ENCODE measurements around the gene TTLL3. TPM values are rescaled to one million over a fixed set of nuclear protein-coding genes. Genes with fewer than 3 reads are reported as not detected.

The TTLL3 gene
- total and polyA plus RNA-seq, 2 of the 13 experiments (the other 11 are each of a cell fraction or from before 2014, with no cell fraction given) = 9.5 to 51.2 TPM

- TF ChIP-seq TERF1 (CRISPR knock-in tag; IDR thresholded peaks at IDR 0.05) = no peak
- no peak for TF ChIP-seq ZBTB42 (CRISPR knock-in tag; IDR thresholded peaks at IDR 0.05)
- no peak for TF ChIP-seq PLRG1 (conservative IDR thresholded peaks at IDR 0.05)
- TF ChIP-seq ZBTB43 (CRISPR knock-in tag; conservative IDR thresholded peaks at IDR 0.05) = no peak
- TF ChIP-seq ZNF510 (CRISPR knock-in tag; IDR thresholded peaks at IDR 0.05; ENCODE audit: low read depth) = no peak
- TF ChIP-seq PBX2 (CRISPR knock-in tag; IDR thresholded peaks at IDR 0.05) = no peak
- no peak for TF ChIP-seq ZNF367 (CRISPR knock-in tag; IDR thresholded peaks at IDR 0.05; ENCODE audit: borderline replicate concordance)
- TF ChIP-seq SALL1 (CRISPR knock-in tag; IDR thresholded peaks at IDR 0.05) = peak; percentile 50; the same call in 1 of the 2 replicates
- peak; percentile 56; the same call in 1 of the 2 replicates for TF ChIP-seq ZNF703 (CRISPR knock-in tag; IDR thresholded peaks at IDR 0.05; ENCODE audit: borderline replicate concordance)
- no peak for TF ChIP-seq MBD4 (IDR thresholded peaks at IDR 0.05; ENCODE audit: borderline replicate concordance, low read length)
- TF ChIP-seq KLF6 (CRISPR knock-in tag; IDR thresholded peaks at IDR 0.05) = no peak
- no peak for TF ChIP-seq ZNF597 (CRISPR knock-in tag; IDR thresholded peaks at IDR 0.05)
- TF ChIP-seq IRF2 (CRISPR knock-in tag; IDR thresholded peaks at IDR 0.05) = no peak
- TF ChIP-seq ZNF788 (CRISPR knock-in tag; IDR thresholded peaks at IDR 0.05; ENCODE audit: borderline replicate concordance) = 0 out of 2 replicates have a peak, but pooled peaks have one; percentile 15
- TF ChIP-seq PITX1 (CRISPR knock-in tag; IDR thresholded peaks at IDR 0.05) = no peak
- TF ChIP-seq REXO4 (CRISPR knock-in tag; IDR thresholded peaks at IDR 0.05; ENCODE audit: borderline replicate concordance) = no peak
- TF ChIP-seq ZNF251 (CRISPR knock-in tag; IDR thresholded peaks at IDR 0.05) = no peak
- TF ChIP-seq ZNF343 (CRISPR knock-in tag; IDR thresholded peaks at IDR 0.05) = no peak
- no peak; the same call in 1 of the 2 replicates for TF ChIP-seq ZNF790 (CRISPR knock-in tag; IDR thresholded peaks at IDR 0.05; ENCODE audit: borderline replicate concordance)
- TF ChIP-seq SP140L (CRISPR knock-in tag; IDR thresholded peaks at IDR 0.05; ENCODE audit: borderline replicate concordance) = no peak
- no peak for TF ChIP-seq PHF20 (CRISPR knock-in tag; IDR thresholded peaks at IDR 0.05)
- no peak for TF ChIP-seq TOE1 (CRISPR knock-in tag; IDR thresholded peaks at IDR 0.05)
- TF ChIP-seq CEBPG (CRISPR knock-in tag; IDR thresholded peaks at IDR 0.05) = no peak
- no peak for TF ChIP-seq TMF1 (CRISPR knock-in tag; IDR thresholded peaks at IDR 0.05; ENCODE audit: low read depth)
- TF ChIP-seq SAFB2 (CRISPR knock-in tag; IDR thresholded peaks at IDR 0.05; ENCODE audit: borderline replicate concordance, low read depth) = no peak; the same call in 1 of the 2 replicates
- no peak for TF ChIP-seq HIVEP1 (CRISPR knock-in tag; IDR thresholded peaks at IDR 0.05)
- TF ChIP-seq CCDC6 (CRISPR knock-in tag; IDR thresholded peaks at IDR 0.05) = no peak
- no peak for TF ChIP-seq MAFK (conservative IDR thresholded peaks at IDR 0.05 in 1 of 2, IDR thresholded peaks at IDR 0.05 in 1 of 2; ENCODE audit: low read length in 2 of 2)
Observed at GRCh38 chr3:9769426-9770275, 40.4 kb upstream of the TTLL3 start, which contains the start of gene CAMK1 (continued).

Measured in HepG2 (cell line).